Endodermal cell (in vitro differentiated cells): ENCODE results near the gene TNRC6B. TPM values are rescaled to one million over a fixed set of nuclear protein-coding genes. Genes with fewer than 3 reads are reported as not detected.

Experiments
- DNase-seq: peaks from one replicate; pipeline ENCODE4 v3.0.0-alpha.2; 2017
- H3K27ac ChIP-seq: 2 replicates; pipeline ENCODE4 v1.5.1; 2013; ENCODE audit warnings: mild to moderate bottlenecking, low read depth, low read length, moderate library complexity
- H3K27me3 ChIP-seq: 2 replicates; pipeline ENCODE4 v1.6.1; 2013; ENCODE audit warnings: mild to moderate bottlenecking, low read length, moderate library complexity; ENCODE audit not compliant: insufficient read depth, control insufficient read depth, poor library complexity, severe bottlenecking
- H3K36me3 ChIP-seq: 2 replicates; pipeline ENCODE4 v1.7.0; 2013; ENCODE audit warnings: mild to moderate bottlenecking, low read length, moderate library complexity; ENCODE audit not compliant: control insufficient read depth, insufficient read depth
- H3K4me1 ChIP-seq: one replicate; pipeline ENCODE4 v1.7.0; 2013; ENCODE audit warnings: low read length; ENCODE audit not compliant: control insufficient read depth, insufficient read depth
- H3K4me3 ChIP-seq: 2 replicates; pipeline ENCODE4 v1.5.1; 2013; ENCODE audit warnings: mild to moderate bottlenecking, low read length, moderate library complexity
- H3K9ac ChIP-seq: 2 replicates; pipeline ENCODE4 v1.6.1; 2013; ENCODE audit warnings: mild to moderate bottlenecking, low read length, moderate library complexity; ENCODE audit not compliant: poor library complexity, severe bottlenecking; ENCODE audit errors: extremely low read depth
- H3K9me3 ChIP-seq: 2 replicates; pipeline ENCODE4 v1.6.1; 2013; ENCODE audit warnings: mild to moderate bottlenecking, low read length, moderate library complexity; ENCODE audit not compliant: control insufficient read depth
- H3K27ac Mint-ChIP-seq: 2 replicates; pipeline ENCODE4 v1.8.0; 2020; ENCODE audit warnings: mixed read lengths
- H3K27me3 Mint-ChIP-seq: 2 replicates; pipeline ENCODE4 v1.8.0; 2021; ENCODE audit warnings: mild to moderate bottlenecking, mixed read lengths; ENCODE audit not compliant: insufficient read depth
- H3K36me3 Mint-ChIP-seq: 2 replicates; pipeline ENCODE4 v1.8.0; 2020; ENCODE audit warnings: low read depth, mixed read lengths
- H3K4me1 Mint-ChIP-seq: 2 replicates; pipeline ENCODE4 v1.8.0; 2020; ENCODE audit warnings: mixed read lengths
- H3K4me3 Mint-ChIP-seq: 2 replicates; pipeline ENCODE4 v1.8.0; 2020; ENCODE audit warnings: mild to moderate bottlenecking, moderate library complexity, mixed read lengths
- H3K9me3 Mint-ChIP-seq: 2 replicates; pipeline ENCODE4 v1.8.0; 2020; ENCODE audit warnings: mild to moderate bottlenecking, mixed read lengths
- WGBS, 2 experiments: methylation state at CpG; one replicate each; pipeline versions ENCODE4 v1.1.5 to v1.1.7; 2013; ENCODE audit warnings: missing lambda C conversion rate in 2 of 2, mixed read lengths in 1 of 2; ENCODE audit not compliant: insufficient coverage in 1 of 2, insufficient read length in 1 of 2; 5-methylcytosine and 5-hydroxymethylcytosine counted together
- total RNA-seq, 2 donors: library from RNA; stranded (reverse); fragmentation: NEBNext Ultra II Directional in 1 of 2; extraction: Animal tissue kit (Norgen Biotek cat#: 25700) in 1 of 2; gene quantifications; 2 replicates in 1 of 2; 3 replicates in 1 of 2; pipeline ENCODE4 v1.2.1, GENCODE V29; 2021
- TF ChIP-seq, protein P1 (sequence below): fragments of 200-600 bp; sonication (generic); conservative IDR thresholded peaks from 2 replicates; pipeline ENCODE4 v1.5.0; 2021; ENCODE audit warnings: antibody characterized with exemption, mild to moderate bottlenecking

TNRC6B gene
- total RNA-seq, 2 donors from 2014 or later, result 57.5 to 62.5 TPM

DNA sequence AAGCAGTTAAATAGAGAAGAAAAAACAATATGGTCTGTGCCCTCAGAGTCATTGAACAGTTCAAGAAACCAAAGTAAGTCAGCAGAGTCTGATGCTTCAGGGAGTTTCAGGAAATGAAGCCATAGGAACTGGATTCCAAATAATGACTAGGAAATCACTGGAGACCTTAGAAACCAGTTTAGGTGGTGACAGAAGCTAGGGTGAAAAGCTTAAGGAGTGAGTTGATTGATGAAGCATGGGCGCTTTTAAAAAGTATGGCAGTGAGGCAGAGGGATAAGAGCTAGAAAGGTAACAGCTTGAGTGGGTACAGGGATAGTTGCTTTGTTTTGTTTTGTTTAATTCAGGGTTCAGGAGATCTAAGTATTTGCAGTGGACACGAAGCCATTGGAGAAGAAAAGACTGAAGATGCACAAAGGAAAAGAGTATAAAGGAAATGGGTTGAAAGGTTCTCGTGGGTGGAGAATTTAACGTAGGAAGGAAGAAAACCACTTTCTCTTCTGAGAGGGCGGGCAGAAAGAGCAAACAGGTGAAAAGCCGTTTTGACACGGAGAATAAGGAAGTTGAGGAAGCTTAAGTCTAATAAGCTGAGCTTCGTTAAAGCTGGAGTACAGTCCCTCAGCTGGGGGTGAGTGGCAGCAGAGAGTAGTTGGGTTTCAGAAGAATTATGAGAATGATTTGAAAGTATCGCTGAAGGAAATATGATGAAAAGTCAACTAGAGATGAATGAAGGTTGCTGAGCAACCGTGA lies 207.5 kb downstream of the TNRC6B start:
- Mint-ChIP-seq H3K4me1 (peaks cover 20% of the 10 kb centered on the region), H3K27ac (no peak overlapping the region), H3K4me3 (no peak overlapping the region), H3K36me3 (peaks cover 4% of the 10 kb centered on the region), H3K27me3 (no peaks in the 10 kb centered on the region), H3K9me3 (no peaks in the 10 kb centered on the region)
- H3K4me1 ChIP-seq, result peaks cover 4% of the 10 kb centered on the region
- TF ChIP-seq, protein P1, sequence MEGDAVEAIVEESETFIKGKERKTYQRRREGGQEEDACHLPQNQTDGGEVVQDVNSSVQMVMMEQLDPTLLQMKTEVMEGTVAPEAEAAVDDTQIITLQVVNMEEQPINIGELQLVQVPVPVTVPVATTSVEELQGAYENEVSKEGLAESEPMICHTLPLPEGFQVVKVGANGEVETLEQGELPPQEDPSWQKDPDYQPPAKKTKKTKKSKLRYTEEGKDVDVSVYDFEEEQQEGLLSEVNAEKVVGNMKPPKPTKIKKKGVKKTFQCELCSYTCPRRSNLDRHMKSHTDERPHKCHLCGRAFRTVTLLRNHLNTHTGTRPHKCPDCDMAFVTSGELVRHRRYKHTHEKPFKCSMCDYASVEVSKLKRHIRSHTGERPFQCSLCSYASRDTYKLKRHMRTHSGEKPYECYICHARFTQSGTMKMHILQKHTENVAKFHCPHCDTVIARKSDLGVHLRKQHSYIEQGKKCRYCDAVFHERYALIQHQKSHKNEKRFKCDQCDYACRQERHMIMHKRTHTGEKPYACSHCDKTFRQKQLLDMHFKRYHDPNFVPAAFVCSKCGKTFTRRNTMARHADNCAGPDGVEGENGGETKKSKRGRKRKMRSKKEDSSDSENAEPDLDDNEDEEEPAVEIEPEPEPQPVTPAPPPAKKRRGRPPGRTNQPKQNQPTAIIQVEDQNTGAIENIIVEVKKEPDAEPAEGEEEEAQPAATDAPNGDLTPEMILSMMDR, result no peak
- peaks cover 5% of the 10 kb centered on the region for H3K36me3 ChIP-seq
- no peaks in the 10 kb centered on the region for H3K9me3 ChIP-seq
- no peak overlapping the region for H3K9ac ChIP-seq
- no peaks in the 10 kb centered on the region for H3K27me3 ChIP-seq
- DNase-seq, result no peak
- no peak overlapping the region for H3K27ac ChIP-seq
- 93% methylated on average over 10 of the region's 10 CpGs for WGBS, 2 experiments
- no peak overlapping the region for H3K4me3 ChIP-seq

Other genes with a start within 250 kb of the TNRC6B start
- gene TMA7B, start 217.5 kb upstream of the TNRC6B start, total RNA-seq, result not detected
- 10 to 100 TPM; 18.9 to 34.1 TPM for gene FAM83F, start 183.0 kb upstream of the TNRC6B start, total RNA-seq
- 100 to 1,000 TPM; 107 to 118 TPM for gene ADSL, start 168.6 kb downstream of the TNRC6B start, total RNA-seq
- 10 to 100 TPM; 83.7 to 90.4 TPM for gene SGSM3, start 192.7 kb downstream of the TNRC6B start, total RNA-seq